Thyroid gland (tissue), 4 donors: ENCODE data around the gene AVP.

ENCODE experiments used
- POLR2A ChIP-seq, 2 donors: fragments of 450-650 bp; IDR thresholded peaks; one replicate each; pipeline ENCODE4 v1.6.1; 2017; ENCODE audit warnings: antibody characterized with exemption in 2 of 2, mild to moderate bottlenecking in 2 of 2, moderate library complexity in 1 of 2
- TF ChIP-seq, protein P1 (sequence below), 6 experiments: fragments of 200-600 bp in 3 of 6; fragments of 450-650 bp in 3 of 6; sonication (generic) in 3 of 6; IDR thresholded peaks; one replicate each; pipeline ENCODE4 v1.5.1; 2016 to 2019; ENCODE audit warnings: antibody characterized with exemption in 6 of 6, mild to moderate bottlenecking in 2 of 6, inconsistent platforms in 1 of 6, moderate library complexity in 1 of 6

DNA sequence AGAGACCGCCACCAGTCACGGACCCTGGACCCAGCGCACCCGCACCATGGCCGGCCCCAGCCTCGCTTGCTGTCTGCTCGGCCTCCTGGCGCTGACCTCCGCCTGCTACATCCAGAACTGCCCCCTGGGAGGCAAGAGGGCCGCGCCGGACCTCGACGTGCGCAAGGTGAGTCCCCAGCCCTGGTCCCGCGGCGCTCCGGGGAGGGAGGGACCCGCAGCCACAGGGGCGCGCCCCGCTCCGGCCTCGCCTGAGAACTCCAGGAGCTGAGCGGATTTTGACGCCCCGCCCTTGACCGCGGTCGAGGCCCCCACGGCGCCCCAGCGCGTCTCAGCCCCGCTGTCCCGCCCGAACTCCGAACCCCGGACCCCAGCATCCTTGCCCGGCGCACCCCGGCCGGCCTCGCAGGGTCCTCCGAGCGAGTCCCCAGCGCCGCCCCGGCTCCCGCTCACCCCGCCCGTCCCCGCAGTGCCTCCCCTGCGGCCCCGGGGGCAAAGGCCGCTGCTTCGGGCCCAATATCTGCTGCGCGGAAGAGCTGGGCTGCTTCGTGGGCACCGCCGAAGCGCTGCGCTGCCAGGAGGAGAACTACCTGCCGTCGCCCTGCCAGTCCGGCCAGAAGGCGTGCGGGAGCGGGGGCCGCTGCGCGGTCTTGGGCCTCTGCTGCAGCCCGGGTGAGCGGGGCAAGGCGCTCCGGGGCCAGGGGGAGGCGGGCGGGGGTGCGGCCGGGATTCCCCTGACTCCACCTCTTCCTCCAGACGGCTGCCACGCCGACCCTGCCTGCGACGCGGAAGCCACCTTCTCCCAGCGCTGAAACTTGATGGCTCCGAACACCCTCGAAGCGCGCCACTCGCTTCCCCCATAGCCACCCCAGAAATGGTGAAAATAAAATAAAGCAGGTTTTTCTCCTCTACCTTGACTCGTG, 12.7 kb downstream of the AVP start, which contains the start of gene OXT:
- no peak for TF ChIP-seq POLR2A (IDR thresholded peaks at IDR 0.05)
- TF ChIP-seq, protein P1, sequence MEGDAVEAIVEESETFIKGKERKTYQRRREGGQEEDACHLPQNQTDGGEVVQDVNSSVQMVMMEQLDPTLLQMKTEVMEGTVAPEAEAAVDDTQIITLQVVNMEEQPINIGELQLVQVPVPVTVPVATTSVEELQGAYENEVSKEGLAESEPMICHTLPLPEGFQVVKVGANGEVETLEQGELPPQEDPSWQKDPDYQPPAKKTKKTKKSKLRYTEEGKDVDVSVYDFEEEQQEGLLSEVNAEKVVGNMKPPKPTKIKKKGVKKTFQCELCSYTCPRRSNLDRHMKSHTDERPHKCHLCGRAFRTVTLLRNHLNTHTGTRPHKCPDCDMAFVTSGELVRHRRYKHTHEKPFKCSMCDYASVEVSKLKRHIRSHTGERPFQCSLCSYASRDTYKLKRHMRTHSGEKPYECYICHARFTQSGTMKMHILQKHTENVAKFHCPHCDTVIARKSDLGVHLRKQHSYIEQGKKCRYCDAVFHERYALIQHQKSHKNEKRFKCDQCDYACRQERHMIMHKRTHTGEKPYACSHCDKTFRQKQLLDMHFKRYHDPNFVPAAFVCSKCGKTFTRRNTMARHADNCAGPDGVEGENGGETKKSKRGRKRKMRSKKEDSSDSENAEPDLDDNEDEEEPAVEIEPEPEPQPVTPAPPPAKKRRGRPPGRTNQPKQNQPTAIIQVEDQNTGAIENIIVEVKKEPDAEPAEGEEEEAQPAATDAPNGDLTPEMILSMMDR (IDR thresholded peaks at IDR 0.05): no peak
